Measurements from ENCODE around the gene LEPR. TPM values are rescaled to one million over a fixed set of nuclear protein-coding genes. Genes with fewer than 3 reads are reported as not detected.
"Not testable (repeated sequence)": the region's sequence is repeated elsewhere in the genome, so short reads cannot be mapped to it uniquely, and the experiment has no call there.

LEPR gene
- total RNA-seq, 2 donors from 2014 or later, result 5.3 to 7.8 TPM

DNA sequence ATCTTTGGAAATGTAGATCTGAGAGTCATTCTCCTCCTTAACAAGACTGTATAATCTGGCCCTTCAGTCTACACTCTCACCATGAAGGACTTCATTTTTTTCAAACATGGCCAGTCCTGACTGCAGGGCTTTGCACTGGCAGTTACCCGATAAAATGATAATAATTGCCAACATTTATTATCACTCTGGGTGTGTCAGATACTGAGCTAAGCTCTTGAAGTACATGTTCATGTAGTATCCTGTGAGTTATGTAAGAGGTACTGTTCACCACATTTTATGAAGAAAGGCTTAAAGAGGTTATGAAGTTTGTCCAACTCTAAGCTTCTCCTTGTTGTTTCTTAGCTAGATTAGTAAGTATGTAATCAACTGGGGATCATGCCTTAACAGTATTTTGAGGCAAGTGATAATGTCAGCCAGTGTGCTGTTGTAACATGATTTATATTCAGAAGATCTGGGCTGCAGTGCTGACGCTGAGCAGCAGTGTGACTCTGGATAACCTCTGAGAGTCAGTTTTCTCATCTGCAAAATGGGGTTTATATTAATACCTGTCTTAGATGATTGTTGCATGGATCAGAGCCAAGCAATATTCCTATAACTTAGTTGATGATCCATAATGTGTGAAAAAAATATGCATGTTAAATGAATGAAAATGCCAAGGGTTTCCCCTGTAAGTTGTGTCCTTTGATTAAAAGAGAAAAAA lies 42.1 kb upstream of the LEPR start:
- Histone ChIP-seq H3K36me3 (replicated peaks in 1 of 2; ENCODE audit: insufficient read depth in 1 of 2, low read depth in 2 of 2) (no peaks in the 10 kb centered on the region), H3K27ac (no peak overlapping the region), H3K4me1 (no peaks in the 10 kb centered on the region), H3K9me3 (no peaks in the 10 kb centered on the region), H3K4me3 (no peak overlapping the region), H3K27me3 (no peaks in the 10 kb centered on the region)
- TF ChIP-seq, protein P1, sequence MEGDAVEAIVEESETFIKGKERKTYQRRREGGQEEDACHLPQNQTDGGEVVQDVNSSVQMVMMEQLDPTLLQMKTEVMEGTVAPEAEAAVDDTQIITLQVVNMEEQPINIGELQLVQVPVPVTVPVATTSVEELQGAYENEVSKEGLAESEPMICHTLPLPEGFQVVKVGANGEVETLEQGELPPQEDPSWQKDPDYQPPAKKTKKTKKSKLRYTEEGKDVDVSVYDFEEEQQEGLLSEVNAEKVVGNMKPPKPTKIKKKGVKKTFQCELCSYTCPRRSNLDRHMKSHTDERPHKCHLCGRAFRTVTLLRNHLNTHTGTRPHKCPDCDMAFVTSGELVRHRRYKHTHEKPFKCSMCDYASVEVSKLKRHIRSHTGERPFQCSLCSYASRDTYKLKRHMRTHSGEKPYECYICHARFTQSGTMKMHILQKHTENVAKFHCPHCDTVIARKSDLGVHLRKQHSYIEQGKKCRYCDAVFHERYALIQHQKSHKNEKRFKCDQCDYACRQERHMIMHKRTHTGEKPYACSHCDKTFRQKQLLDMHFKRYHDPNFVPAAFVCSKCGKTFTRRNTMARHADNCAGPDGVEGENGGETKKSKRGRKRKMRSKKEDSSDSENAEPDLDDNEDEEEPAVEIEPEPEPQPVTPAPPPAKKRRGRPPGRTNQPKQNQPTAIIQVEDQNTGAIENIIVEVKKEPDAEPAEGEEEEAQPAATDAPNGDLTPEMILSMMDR (IDR thresholded peaks at IDR 0.05), result no peak
- no peak for TF ChIP-seq POLR2A (IDR thresholded peaks at IDR 0.05)
- DNase-seq, result no peak
- intact Hi-C loops (cut with DNase I), result no loop called here
- WGBS, 2 donors, result 68 to 70% methylated on average over 2 of the region's 2 CpGs
- no peak for ATAC-seq

DNA sequence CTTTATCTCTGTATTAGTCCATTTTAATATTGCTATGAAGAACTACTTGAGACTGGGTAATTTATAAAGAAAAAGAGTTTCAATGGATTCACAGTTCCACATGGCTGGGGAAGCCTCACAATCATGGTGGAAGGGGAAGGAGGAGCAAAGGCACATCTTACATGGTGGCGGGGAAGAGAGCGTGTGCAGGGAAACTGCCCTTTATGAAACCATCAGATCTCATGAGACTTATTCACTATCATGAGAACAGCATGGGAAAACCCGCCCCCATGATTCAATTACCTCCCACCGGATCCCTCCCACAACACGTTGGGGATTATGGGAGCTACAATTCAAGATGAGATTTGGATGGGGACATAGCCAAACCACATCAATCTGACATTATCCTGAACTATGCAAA lies 36.0 kb upstream of the LEPR start:
- H3K9me3 ChIP-seq; H3K4me3 ChIP-seq; H3K27ac ChIP-seq; DNase-seq; ATAC-seq; intact Hi-C loops (cut with DNase I); H3K36me3 ChIP-seq (replicated peaks in 1 of 2; ENCODE audit: insufficient read depth in 1 of 2, low read depth in 2 of 2); H3K4me1 ChIP-seq; H3K27me3 ChIP-seq: not testable (repeated sequence)
- 94 to 98% methylated on average over 5 of the region's 5 CpGs for WGBS, 2 donors

DNA sequence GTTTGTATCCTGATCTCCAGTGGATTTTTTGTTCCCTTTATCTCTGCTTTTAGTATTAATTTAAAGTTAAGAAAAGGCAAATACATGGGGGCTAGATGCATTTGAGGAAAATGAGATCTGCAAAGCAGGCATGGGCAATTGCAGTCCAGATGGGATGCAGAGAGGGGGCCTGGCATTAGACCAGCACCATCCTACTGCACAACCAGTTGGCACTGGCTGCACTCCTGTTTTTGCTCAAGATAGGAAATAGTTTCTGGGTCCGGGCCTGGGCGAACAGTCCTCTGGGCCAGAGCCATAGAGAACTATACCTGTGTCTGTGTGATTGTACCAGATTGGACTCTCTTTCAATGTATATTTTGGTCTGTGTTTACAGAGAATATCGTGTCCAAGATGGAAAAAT lies 34.0 kb upstream of the LEPR start:
- no peak for ATAC-seq
- no peak overlapping the region for H3K27ac ChIP-seq
- no peaks in the 10 kb centered on the region for H3K36me3 ChIP-seq (replicated peaks in 1 of 2; ENCODE audit: insufficient read depth in 1 of 2, low read depth in 2 of 2)
- H3K27me3 ChIP-seq, result no peaks in the 10 kb centered on the region
- H3K4me3 ChIP-seq, result no peak overlapping the region
- H3K9me3 ChIP-seq, result no peaks in the 10 kb centered on the region
- DNase-seq, result no peak
- no peaks in the 10 kb centered on the region for H3K4me1 ChIP-seq
- TF ChIP-seq, protein P1 (IDR thresholded peaks at IDR 0.05), result no peak
- TF ChIP-seq POLR2A (IDR thresholded peaks at IDR 0.05), result no peak
- intact Hi-C loops (cut with DNase I), result no loop called here
- WGBS, 2 donors, result 94 to 100% methylated on average over 3 of the region's 3 CpGs

DNA sequence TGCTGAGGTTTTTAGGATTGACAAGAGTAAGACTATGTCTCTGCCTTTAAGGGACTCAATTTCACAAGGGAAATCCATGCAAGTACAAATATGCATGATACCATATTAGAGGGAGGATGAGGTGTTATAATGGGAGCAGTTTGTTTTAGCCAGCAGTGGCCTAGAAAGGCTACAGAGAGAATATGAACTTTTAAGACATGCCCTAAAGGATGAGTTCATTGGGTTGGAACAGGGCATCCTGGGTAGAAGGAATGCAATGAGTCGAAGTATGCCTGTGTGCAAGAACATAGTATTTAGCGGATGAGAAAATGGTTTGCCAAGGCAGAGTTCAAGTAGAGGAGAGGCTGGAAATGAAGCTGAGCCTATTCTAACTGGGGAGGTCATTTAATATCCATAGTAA lies 32.6 kb upstream of the LEPR start:
- Histone ChIP-seq H3K27ac (no peak overlapping the region), H3K9me3 (no peaks in the 10 kb centered on the region), H3K4me1 (no peaks in the 10 kb centered on the region), H3K36me3 (replicated peaks in 1 of 2; ENCODE audit: insufficient read depth in 1 of 2, low read depth in 2 of 2) (no peaks in the 10 kb centered on the region), H3K27me3 (no peaks in the 10 kb centered on the region), H3K4me3 (no peak overlapping the region)
- intact Hi-C loops (cut with DNase I), result no loop called here
- ATAC-seq, result no peak
- TF ChIP-seq POLR2A (IDR thresholded peaks at IDR 0.05), result no peak
- TF ChIP-seq, protein P1 (IDR thresholded peaks at IDR 0.05), result no peak
- DNase-seq, result no peak
- 87 to 95% methylated on average over 2 of the region's 2 CpGs for WGBS, 2 donors

DNA sequence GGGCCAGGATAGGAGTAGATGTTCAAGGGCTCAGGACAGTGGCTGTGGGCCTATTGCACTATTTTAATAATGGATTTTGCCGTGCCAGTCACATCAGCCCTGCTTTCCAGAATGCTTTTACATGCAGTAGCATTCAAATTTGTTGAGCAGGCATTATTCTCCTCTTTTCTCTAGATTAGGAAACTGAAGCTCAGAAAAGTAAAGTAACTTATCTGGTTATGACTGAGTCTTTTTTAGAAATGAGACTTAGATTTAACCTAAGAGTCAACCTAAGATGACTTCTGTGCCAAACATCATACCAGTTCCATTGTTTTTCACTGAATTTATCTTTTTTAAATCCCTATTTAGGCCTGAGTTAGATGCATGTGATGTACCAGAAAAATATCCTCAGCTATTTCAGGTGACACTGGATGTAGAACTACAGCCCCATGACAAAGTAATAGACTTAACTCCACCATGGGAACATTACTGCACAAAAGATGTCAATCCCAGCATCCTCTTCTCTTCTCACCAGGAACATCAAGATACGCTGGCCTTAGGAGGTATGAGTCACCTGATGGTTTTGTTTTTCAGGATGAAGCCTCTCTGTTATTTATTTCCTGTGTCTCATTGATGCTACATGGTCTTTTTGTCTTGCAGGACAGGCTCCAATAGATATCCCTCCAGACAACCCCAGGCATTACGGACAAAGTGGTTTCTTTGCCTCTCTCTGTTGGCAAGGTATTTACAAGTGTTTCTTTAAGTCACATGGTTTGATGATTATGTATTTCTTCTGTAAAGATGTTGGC lies 31.4 kb upstream of the LEPR start:
- intact Hi-C loops (cut with DNase I), result no loop called here
- H3K9me3 ChIP-seq, result no peaks in the 10 kb centered on the region
- H3K27me3 ChIP-seq, result no peaks in the 10 kb centered on the region
- H3K4me1 ChIP-seq, result peaks cover 6% of the 10 kb centered on the region
- TF ChIP-seq POLR2A (IDR thresholded peaks at IDR 0.05), result no peak
- no peak overlapping the region for H3K27ac ChIP-seq
- WGBS, 2 donors, result 93 to 100% methylated on average over 3 of the region's 3 CpGs
- no peaks in the 10 kb centered on the region for H3K36me3 ChIP-seq (replicated peaks in 1 of 2; ENCODE audit: insufficient read depth in 1 of 2, low read depth in 2 of 2)
- no peak overlapping the region for H3K4me3 ChIP-seq
- ATAC-seq (no peak), DNase-seq (no peak)

Data from body of pancreas (tissue), 4 donors.